Activated naive CD4-positive, alpha-beta T cell treated with anti-CD3 and anti-CD28 coated beads, Interleukin-2, amount 10 ng/mL, durations not matched to agents 7 days and 5 days (primary cell): ENCODE results near the gene CTAGE9.

Source experiments
- CTCF ChIA-PET: fragments of 350-600 bp; sonication (Branson Sonifier 250); formaldehyde crosslinking; loops from one replicate; lab custom pipeline; 2021; ENCODE audit warnings: antibody characterized with exemption; lab: Charles Lee
- DNase-seq: peaks from one replicate; pipeline ENCODE4 v3.0.0-alpha.2; 2020
- H3K27ac Mint-ChIP-seq: one replicate; pipeline ENCODE4 v1.8.0; 2021; ENCODE audit warnings: mild to moderate bottlenecking, moderate library complexity, mixed read lengths
- H3K27me3 Mint-ChIP-seq: one replicate; pipeline ENCODE4 v1.8.0; 2021; ENCODE audit warnings: mild to moderate bottlenecking, mixed read lengths
- H3K36me3 Mint-ChIP-seq: one replicate; pipeline ENCODE4 v1.8.0; 2021; ENCODE audit warnings: mixed read lengths
- H3K4me1 Mint-ChIP-seq: one replicate; pipeline ENCODE4 v1.8.0; 2021; ENCODE audit warnings: mixed read lengths
- H3K4me3 Mint-ChIP-seq: one replicate; pipeline ENCODE4 v1.8.0; 2021; ENCODE audit warnings: mild to moderate bottlenecking, moderate library complexity, mixed read lengths
- H3K9me3 Mint-ChIP-seq: one replicate; pipeline ENCODE4 v1.8.0; 2021; ENCODE audit warnings: mixed read lengths

The CTAGE9 gene

DNA sequence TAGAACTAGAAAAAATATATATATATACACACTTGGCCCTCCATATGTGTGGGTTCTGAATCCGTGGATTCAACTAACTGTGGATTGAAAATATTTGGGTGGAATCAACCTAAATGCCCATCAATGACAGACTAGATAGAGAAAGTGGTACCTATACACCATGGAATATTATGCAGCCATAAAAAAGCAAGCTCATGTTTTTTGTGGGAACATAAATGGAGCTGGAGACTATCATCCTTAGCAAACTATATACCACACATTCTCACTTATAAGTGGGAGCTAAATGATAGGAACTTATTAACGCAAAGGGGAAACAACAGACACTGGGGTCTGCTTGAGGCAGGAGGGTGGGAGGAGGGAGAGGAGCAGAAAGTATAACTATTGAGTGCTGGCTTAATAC lies 37.6 kb downstream of the CTAGE9 start:
- DNase-seq, result no peak
- H3K36me3 Mint-ChIP-seq, result no peaks in the 10 kb centered on the region
- H3K4me1 Mint-ChIP-seq, result no peaks in the 10 kb centered on the region
- no peaks in the 10 kb centered on the region for H3K9me3 Mint-ChIP-seq
- H3K27ac Mint-ChIP-seq, result no peak overlapping the region
- H3K4me3 Mint-ChIP-seq, result no peak overlapping the region
- CTCF ChIA-PET, result no interaction called here
- H3K27me3 Mint-ChIP-seq, result no peaks in the 10 kb centered on the region

DNA sequence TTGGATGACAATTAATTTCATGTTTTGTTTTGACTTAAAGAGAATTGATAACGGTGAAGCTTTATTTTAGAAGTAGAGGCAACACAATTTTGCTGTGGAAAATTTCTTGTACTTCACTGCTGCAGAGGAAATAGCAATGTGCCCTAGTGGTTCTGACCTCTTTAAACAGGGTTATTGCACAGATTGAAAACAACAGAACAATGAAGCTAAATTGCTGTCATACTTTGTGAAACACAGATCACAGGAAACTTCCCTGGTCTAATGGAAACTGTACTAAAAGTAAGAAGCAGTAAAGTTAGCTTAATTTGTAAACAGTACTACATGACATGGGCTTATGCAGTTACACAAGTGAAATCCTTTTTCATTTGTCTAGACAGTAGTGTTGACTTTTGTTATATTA lies 40.9 kb downstream of the CTAGE9 start:
- CTCF ChIA-PET, result interaction anchor here (1.0 kb wide), 1 partner anchor 26 kb away, joined by 5 read pairs; no protein-coding TSS in a partner anchor
- no peak overlapping the region for H3K27ac Mint-ChIP-seq

DNA sequence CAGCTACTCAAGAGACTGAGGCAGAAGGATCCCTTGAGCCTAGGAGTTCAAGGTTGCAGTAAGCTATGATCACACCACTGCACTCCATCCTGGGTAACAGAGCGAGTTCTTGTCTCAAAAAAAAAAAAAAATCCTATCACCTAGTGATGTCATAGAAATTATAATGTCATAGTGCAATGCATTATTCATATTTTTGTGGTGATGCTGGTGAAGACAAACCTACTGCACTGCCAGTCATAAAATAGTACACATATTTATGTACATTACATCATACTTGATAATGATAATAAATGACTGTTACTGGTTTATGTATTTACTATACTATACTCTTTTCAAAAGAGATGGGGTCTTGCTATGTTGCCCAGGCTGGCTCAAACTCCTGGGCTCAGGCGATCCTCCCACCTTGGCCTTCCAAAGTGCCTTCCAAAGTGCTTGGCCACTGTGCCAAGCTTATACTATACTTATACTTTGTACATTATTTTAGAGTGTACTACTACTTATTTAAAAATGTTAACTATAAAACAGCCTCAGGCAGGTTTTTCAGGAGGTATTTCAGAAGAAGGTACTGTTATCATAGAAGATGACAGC lies 47.1 kb downstream of the CTAGE9 start:
- no peaks in the 10 kb centered on the region for H3K4me1 Mint-ChIP-seq
- H3K36me3 Mint-ChIP-seq, result no peaks in the 10 kb centered on the region
- no peak for DNase-seq
- no peaks in the 10 kb centered on the region for H3K9me3 Mint-ChIP-seq
- CTCF ChIA-PET, result no interaction called here
- H3K4me3 Mint-ChIP-seq, result no peak overlapping the region
- peaks cover 7% of the 10 kb centered on the region for H3K27me3 Mint-ChIP-seq
- H3K27ac Mint-ChIP-seq, result no peak overlapping the region

More for the DNA sequence above, 40.9 kb downstream of the CTAGE9 start:
- peaks cover 7% of the 10 kb centered on the region for H3K27me3 Mint-ChIP-seq
- H3K4me3 Mint-ChIP-seq, result no peak overlapping the region
- no peak for DNase-seq
- H3K4me1 Mint-ChIP-seq, result no peaks in the 10 kb centered on the region
- H3K9me3 Mint-ChIP-seq, result no peaks in the 10 kb centered on the region
- H3K36me3 Mint-ChIP-seq, result no peaks in the 10 kb centered on the region

DNA sequence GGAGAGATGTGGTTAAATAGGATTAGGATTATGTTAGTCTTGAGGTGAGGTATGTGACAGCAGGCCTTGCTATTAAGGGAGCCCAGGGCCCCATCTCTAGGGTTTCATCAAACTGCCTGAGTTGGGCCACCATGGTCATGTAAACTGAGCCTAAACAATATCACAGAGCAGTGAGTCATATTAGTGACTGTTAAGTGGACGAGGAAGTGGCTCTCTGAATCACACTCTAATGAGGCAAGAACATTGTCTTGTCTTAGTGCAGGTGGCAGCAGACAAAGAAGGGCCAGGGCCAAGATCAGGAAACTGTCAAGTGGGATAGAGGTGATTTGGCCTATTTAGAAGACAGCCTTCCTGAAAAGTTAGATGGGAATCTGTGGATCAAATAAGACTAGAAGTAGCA lies 50.6 kb downstream of the CTAGE9 start:
- CTCF ChIA-PET, result no interaction called here
- no peak overlapping the region for H3K4me3 Mint-ChIP-seq
- H3K27ac Mint-ChIP-seq, result no peak overlapping the region
- no peaks in the 10 kb centered on the region for H3K9me3 Mint-ChIP-seq
- H3K27me3 Mint-ChIP-seq, result no peaks in the 10 kb centered on the region
- no peak for DNase-seq
- no peaks in the 10 kb centered on the region for H3K4me1 Mint-ChIP-seq
- no peaks in the 10 kb centered on the region for H3K36me3 Mint-ChIP-seq
